GM19438 (cell line): Measurements from ENCODE around the gene RADX.

Experiments
- ATAC-seq: cut with Tn5 transposase; IDR thresholded peaks from one replicate; pipeline ENCODE4 v1.9.1; 2021; ENCODE audit warnings: low read depth; ENCODE audit not compliant: unreplicated experiment

The RADX gene

DNA sequence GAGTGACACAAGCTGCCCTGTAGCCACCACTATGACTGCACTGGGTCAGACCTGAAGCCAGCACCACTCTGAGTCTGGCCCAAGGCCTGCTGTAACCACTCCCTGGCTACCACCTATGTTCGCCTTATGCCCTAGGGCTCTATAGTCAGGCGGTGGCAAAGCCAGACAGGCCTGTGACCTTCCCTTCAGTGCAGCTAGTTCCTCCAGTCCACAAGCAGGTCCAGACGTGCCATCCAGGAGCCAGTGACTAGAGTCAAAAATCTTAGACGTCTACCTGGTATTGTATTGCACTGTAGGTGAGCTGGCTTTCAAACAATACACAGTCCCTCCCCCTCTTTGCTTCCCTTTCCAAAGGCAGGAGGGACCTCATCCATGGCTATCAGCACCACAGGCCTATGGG is 60.7 kb downstream of the RADX start:
- ATAC-seq, result no peak

- no peak for ATAC-seq
These were observed 68.9 kb downstream of the RADX start for GRCh38 chrX:106680716-106681115.

DNA sequence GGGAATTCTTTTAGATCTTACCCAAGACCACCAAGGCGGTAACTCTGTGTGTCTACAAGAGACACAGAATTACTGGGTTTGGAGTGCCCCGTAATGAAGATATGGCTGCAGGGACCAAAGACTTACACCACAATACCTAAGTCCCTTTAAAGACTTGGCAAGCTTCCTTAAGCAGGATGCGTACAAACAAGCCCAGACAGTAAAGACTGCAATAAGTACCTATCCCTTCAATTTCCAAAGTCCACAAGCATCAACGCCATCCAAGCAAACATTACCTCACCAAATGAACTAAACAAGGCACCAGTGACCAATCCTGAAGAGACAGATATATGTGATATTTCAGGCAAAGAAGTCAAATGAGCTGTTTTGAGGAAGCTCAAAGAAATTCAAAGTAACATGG is 72.4 kb downstream of the RADX start:
- ATAC-seq, result no peak

DNA sequence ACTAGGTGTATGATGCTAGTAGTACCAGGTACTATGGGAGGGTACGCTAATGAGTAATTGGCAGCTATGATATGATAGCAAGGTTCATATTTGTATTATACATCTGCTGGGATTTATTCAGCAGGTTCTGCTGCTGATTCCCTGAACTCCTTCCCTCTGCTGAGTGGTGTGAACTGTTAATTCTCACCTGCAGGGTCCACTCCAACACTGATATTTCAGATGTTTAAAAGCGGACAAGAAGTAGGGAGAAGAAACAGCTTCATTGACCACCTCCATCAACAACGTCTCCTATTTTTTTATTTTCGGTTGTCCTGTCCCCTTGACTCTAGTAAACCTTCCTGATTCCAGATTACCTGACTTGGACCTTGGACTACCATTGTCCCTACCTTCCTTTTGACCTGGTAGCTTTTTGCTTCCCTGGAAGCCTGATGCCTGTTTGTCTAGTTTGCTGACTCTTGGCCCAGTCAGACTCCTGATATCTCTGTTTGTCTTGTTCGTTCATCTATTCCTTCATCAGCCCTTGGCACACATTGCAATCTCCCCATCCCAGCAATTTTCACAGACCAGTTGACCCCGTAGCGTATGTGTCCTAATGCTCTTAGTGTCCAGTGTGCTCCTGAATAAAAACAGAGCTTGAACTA is 80.8 kb downstream of the RADX start:
- no peak for ATAC-seq

DNA sequence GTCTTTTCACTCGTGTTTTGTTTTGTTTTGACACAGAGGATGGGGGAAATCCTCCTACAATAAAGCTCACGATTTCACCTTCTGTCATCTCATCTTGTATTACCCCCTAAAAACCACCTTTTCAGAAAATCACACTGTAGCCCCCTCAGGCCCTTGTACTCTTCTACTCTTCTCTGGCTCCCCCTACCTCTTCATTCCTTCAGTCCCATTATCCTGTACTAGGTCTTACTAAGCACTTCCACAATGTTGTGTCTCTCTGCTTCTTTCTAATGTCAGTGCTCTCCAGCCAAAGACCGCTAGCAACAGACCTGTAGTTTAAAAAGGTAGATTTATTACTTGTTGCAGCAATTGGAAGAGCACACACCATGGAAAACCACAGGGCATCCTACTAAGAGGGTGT is 84.7 kb downstream of the RADX start:
- no peak for ATAC-seq

DNA sequence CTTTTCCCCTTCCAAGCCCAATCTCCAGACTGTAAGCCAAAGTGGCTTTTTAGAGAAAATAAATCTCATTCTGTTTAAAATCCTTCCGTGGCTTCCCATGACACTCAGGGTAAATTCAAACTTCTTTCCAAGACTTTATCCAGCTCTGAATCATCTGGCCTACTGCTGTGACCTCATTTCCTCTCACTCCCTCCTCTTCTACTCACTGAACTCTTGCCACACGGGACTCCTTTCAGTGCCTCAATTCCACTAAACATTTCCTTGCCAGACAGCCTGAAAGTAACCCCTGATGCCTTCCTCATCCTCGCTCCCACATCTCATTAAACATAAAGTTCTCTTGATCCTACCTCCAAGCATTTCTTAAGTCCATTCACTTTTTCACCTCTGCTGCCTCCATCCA is 86.9 kb downstream of the RADX start:
- no peak for ATAC-seq

DNA sequence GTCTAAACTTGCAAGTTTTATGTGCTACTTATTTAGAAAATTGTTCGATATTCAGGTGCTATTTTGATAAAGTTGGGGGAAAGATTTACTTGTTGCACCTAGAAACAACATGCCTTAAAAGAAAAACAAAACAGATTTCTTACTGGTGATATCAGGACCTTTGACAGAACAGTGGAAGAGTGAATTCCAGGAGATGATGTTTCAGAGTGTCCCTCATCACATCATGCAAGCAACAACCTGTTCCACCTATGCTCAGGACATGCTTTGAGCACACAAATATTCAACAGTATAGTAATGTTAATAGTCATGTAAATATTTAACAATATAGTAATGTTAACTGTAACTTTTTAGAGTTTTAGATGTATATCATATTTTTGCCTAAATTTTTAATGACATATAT is 90.9 kb downstream of the RADX start:
- ATAC-seq, result no peak

- no peak for ATAC-seq
These were observed 94.7 kb downstream of the RADX start for GRCh38 chrX:106706466-106706865.

GRCh38 chrX:106707771-106708454 is 96.1 kb downstream of the RADX start:
- ATAC-seq, result no peak

DNA sequence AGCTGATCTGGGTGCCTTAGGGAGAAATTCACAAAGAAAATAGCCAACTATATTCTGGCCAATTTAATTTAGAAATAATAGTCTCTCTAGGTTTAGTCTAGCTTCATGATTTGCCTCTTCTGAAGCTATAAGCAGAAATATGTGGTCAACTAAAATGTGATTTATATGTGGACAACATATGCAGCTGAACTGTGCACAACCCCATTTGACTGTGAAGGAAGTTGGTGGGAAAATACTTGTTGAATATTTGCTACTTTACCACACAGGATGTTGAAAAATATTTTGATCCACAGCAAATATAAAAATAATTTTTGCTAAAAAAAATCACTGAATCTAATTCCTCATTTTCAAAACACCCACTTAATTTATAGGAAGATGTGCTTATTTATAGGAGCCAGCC is 99.0 kb downstream of the RADX start:
- ATAC-seq, result no peak

GRCh38 chrX:106711375-106711774 is 99.6 kb downstream of the RADX start:
- ATAC-seq, result no peak

- ATAC-seq, result no peak
These were observed 104.2 kb downstream of the RADX start for GRCh38 chrX:106716004-106716403.

- ATAC-seq, result no peak
These were observed 104.7 kb downstream of the RADX start for GRCh38 chrX:106716463-106716862.

- no peak for ATAC-seq
These were observed 106.9 kb downstream of the RADX start for GRCh38 chrX:106718709-106719108.

DNA sequence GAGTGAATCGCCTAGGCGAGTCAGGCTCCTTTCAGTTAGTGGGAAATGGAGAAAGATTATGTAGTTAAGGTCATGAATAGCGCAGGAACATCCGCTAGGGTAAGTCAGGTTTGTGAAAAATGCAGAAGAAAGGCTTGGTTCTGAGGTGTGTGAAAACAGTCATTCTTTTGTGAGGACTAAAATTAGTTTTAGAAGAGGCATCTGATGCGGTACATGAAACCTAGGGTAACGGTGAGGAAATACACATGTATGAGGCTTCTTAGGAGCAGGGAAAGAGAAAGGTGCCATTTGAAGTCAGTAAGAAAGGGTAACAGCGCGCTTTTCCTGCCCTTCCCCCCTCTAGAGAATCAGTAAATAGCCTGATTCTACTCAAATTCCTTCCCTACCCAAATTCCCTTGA is 114.2 kb downstream of the RADX start:
- ATAC-seq, result no peak

- ATAC-seq, result peak; percentile 64
These were observed 115.0 kb downstream of the RADX start, which contains the start of gene RNF128 for GRCh38 chrX:106726485-106727437. TSS of gene RNF128 (plus strand) at chrX:106726701. CDS start at chrX:106726914, 213 bp downstream.

DNA sequence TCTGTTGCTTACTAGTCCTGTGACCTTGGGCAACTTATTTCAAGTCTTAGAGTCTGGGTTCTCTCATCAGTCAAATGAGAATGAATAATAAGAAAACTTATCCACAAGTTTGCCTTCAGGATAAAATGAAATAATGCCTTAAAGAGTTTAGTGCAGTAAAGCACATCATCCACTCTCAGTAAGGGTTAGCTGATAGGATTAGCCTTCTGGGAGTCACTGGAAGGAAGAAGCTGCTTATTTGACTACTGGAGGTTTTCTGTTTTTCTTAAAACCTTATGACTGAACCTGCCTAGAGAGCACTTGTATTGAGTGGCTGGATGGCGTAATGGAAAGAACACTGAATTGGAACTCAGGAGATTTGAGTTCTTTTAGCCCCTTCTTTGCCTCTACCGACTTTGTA is 116.6 kb downstream of the RADX start:
- ATAC-seq, result no peak
